GM21526 (cell line): ENCODE data around the gene NAPSA.
A peak's percentile ranks its signal among the peaks of the same experiment; 100 is the strongest.
"Not testable (repeated sequence)": the region's sequence is repeated elsewhere in the genome, so short reads cannot be mapped to it uniquely, and the experiment has no call there.

ENCODE experiments used
- ATAC-seq: cut with Tn5 transposase; IDR thresholded peaks from one replicate; pipeline ENCODE4 v1.9.1; 2021; ENCODE audit warnings: moderate library complexity; ENCODE audit not compliant: unreplicated experiment, low FRiP score

Gene NAPSA

DNA sequence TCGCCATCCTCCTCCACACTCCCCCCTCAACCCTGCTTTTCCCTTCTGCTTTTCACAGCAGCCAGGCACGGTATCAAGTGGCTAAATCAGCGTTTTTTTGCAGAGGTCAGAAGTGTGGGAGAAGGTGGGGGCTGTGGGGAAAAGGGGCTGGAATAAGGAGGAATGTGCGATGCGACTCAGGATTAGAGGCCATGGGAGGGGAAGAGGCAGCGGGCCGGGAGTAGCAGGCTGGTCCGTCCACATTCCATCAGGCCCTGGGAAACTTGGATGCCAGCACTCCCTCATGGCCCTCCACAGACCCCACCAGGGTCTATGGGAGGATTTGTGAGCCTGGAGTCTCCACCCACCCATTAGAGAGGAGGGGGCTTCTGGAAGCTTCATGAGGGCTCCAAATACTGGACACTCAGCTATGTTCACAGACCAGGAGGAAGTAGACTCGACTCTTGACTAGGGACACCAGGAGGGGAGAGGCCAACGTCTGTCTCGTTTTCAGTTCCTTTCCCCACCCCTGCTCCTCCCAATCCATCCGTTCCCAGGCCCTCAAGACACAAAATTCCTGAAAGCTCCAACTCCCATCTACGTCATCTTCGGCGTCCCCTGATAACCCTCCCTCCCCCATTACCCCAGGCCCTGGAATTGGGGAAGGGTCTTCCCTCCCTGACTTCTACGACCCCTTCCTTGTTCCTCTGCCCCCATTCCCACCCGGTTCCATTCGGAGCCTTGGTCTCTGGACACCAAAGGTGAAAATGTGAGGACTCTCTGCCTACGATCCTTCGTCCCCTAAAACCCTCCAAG lies 33.0 kb downstream of the NAPSA start:
- no peak for ATAC-seq

DNA sequence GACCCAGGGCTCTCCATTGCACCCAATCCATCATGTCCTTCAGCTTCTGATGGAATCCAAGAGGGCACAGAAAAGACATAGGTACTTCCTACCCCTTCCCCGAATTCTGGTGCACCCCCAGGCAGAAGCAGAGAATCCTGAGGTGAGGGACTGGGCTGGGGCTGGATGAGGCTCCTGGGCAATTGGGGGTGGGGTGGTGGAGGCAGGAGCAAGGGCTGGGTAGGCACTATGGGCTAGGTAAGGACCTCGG lies 33.5 kb downstream of the NAPSA start:
- no peak for ATAC-seq

GRCh38 chr19:50331221-50331993 lies 34.0 kb downstream of the NAPSA start:
- no peak for ATAC-seq

- ATAC-seq: no peak
Measured at GRCh38 chr19:50330365-50331078, 34.9 kb downstream of the NAPSA start.

DNA sequence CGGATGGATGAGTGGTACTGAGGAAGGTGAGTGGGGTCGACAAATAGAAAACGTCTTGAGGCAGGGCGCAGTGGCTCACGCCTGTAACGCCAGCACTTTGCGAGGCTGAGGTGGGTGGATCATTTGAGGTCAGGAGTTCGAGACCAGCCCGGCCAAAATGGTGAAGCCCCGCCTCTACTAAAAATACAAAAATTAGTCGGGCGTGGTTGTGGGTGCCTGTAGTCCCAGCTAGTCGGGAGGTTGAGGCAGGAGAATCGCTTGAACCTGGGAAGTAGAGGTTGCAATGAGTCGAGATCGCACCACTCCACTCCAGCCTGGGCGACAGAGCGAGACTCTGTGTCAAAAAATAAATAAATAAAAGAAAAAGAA lies 35.5 kb downstream of the NAPSA start:
- not testable (repeated sequence) for ATAC-seq

- ATAC-seq: peak; percentile 41
Measured at GRCh38 chr19:50329146-50329925, 36.1 kb downstream of the NAPSA start, which contains the start of gene KCNC3. TSS of gene KCNC3 (minus strand) at chr19:50329377. CDS start at chr19:50329082, 295 bp downstream.

- peak; percentile 1 for ATAC-seq
Measured at GRCh38 chr19:50328873-50329145, 36.6 kb downstream of the NAPSA start.

DNA sequence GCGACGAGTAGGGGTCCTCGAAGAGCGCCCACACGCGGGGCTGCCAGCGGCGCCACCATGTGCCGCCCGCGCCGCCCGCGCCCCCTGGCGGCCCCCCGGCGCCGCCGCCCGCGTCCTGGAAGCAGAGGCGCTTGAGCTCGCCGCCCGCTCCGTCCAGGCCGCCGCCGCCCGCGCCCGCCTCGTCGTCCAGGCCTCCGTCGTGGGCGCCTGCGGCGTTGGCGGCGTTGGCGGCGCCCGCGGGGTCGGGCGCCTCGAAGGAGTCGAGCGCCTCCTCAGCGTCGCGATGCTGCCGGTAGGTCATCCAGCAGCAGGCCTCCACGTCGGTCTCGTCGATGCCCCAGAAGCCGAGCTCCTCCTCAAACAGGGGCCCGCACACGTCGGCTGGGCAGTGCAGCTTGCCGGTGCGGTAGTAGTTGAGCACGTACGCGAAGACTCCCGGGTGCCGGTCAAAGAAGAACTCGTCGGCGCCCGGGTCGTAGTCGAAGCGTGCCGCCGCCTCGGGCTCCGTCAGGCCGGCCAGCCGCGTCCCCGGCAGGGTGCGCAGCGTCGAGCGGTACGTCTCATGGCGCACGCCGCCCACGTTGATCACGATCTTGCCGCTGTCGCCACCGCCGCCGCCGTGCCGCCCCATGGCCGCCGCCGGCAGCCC lies 37.1 kb downstream of the NAPSA start:
- ATAC-seq: no peak

- no peak for ATAC-seq
Measured at GRCh38 chr19:50327461-50328223, 37.8 kb downstream of the NAPSA start.

- no peak for ATAC-seq
Measured at GRCh38 chr19:50327013-50327412, 38.4 kb downstream of the NAPSA start.

- ATAC-seq: no peak
Measured at GRCh38 chr19:50326101-50326664, 39.3 kb downstream of the NAPSA start.

DNA sequence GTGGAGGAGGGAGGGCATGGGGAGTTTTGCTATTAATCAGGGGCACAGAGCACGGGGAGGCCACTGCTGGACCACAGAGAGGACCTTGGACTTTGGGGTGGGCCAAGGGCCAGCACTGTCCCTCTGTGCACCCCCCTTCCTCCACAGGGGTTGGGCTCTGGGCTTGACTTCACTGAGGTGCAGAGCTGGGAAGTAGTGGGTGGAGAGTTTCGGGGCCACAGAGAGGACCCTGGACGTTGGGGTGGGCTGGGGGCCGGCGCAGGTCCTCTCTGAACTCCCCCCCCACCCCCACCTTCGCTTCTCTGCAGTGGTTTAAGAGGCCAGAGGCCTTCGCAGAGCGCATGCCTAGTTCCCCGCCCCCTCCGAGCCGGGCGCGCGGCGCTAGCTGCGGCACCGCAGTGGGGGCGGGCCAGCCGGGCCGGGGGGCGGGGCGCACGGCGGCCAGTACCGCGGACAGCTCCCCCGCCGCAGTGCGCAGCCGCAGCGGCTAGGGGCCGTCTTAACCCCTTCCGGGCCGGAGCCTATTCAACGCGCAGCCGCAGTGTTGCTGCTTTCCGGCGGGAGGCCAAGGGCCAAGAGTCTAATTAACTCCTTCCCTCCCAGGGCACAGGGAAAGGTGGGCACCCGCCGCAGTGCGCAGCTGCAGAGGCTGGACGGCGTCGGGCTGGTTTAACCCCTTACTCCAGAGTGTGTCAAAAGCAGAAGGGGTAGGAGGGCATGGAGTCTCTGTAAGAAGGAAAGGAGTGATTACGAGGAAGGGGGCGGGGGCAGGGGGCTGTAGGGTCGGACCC lies 39.9 kb downstream of the NAPSA start:
- peak; percentile 26 for ATAC-seq

GRCh38 chr19:50324331-50324730 lies 41.1 kb downstream of the NAPSA start:
- ATAC-seq: no peak

- ATAC-seq: no peak
Measured at GRCh38 chr19:50323782-50324133, 41.7 kb downstream of the NAPSA start.

DNA sequence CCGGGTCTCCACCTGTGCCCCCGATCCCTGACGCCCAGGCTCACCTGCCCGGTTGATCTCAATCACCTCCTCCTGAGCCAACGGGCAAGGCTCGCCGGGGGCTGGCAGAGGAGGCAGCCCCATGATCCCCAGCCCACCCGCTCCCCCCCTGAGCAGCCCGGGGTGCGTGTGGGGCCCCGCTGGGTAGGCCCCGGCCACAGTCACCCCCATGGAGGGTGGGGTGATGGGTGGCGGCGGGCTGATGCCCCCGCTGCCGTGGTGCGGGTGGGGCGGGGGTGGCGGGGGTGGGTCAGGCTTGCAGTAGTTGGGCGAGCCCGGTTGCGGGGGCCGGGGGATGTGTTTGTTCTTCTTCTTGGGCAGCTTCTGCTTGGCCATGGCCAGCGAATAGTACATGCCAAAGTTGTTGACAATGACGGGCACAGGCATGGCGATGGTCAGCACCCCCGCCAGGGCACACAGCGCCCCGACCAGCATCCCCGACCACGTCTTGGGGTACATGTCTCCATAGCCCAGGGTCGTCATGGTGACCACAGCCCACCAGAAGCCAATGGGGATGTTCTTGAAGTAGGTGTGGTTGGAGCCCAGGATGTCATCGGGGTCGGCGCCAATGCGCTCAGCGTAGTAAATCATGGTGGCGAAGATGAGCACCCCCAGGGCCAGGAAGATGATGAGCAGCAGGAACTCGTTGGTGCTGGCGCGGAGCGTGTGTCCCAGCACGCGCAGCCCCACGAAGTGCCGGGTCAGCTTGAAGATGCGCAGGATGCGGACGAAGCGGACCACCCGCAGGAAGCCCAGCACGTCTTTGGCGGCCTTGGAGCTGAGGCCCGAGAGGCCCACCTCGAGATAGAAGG lies 42.3 kb downstream of the NAPSA start:
- ATAC-seq: no peak

GRCh38 chr19:50322234-50322633 lies 43.2 kb downstream of the NAPSA start:
- no peak for ATAC-seq

- no peak for ATAC-seq
Measured at GRCh38 chr19:50321831-50322230, 43.6 kb downstream of the NAPSA start.

DNA sequence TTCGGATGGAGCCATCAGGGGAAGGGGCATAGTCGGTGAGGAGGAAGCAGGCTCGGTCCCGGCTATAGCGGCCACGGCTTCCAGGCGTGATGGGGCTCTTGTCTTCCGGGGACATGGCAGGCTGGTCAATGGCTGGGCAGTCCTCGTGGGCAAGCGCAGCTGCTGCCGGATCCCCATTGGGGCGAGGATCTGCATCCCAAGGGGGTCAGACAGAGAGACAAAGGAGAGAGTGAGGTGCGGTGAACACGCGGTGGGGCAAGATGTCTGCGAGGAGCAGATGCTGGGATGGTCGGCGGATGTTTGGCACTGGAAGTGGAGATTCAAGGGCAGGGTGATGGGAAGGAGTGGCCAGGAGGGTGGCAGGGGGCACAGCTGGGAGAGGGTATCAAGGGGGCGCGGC lies 44.8 kb downstream of the NAPSA start:
- ATAC-seq: no peak
